Non-pigmented ciliary epithelial cell (primary cell): ENCODE results near the gene PITRM1.
"Not testable (repeated sequence)": the region's sequence is repeated elsewhere in the genome, so short reads cannot be mapped to it uniquely, and the experiment has no call there.

Experiments
- DNase-seq: peaks from one replicate; pipeline ENCODE4 v3.0.0-alpha.2; 2010; ENCODE audit warnings: low read depth

The PITRM1 gene

GRCh38 chr10:3122034-3122433 is 50.5 kb downstream of the PITRM1 start:
- no peak for DNase-seq

- DNase-seq, result no peak
Measured at GRCh38 chr10:3119796-3120459, 52.7 kb downstream of the PITRM1 start.

GRCh38 chr10:3118641-3119091 is 53.9 kb downstream of the PITRM1 start:
- no peak for DNase-seq

GRCh38 chr10:3117486-3117885 is 55.1 kb downstream of the PITRM1 start:
- DNase-seq, result no peak

GRCh38 chr10:3116508-3117100 is 56.0 kb downstream of the PITRM1 start:
- DNase-seq, result no peak

- no peak for DNase-seq
Measured at GRCh38 chr10:3115685-3116084, 56.9 kb downstream of the PITRM1 start.

- no peak for DNase-seq
Measured at GRCh38 chr10:3113343-3113720, 59.2 kb downstream of the PITRM1 start.

- no peak for DNase-seq
Measured at GRCh38 chr10:3111621-3112163, 60.9 kb downstream of the PITRM1 start.

- DNase-seq, result no peak
Measured at GRCh38 chr10:3110782-3111620, 61.6 kb downstream of the PITRM1 start.

GRCh38 chr10:3109633-3110032 is 62.9 kb downstream of the PITRM1 start:
- DNase-seq, result no peak

- no peak for DNase-seq
Measured at GRCh38 chr10:3109196-3109595, 63.4 kb downstream of the PITRM1 start.

GRCh38 chr10:3108575-3109105 is 63.9 kb downstream of the PITRM1 start:
- DNase-seq, result no peak

- DNase-seq, result no peak
Measured at GRCh38 chr10:3108033-3108432, 64.5 kb downstream of the PITRM1 start.

GRCh38 chr10:3107426-3107961 is 65.1 kb downstream of the PITRM1 start:
- DNase-seq, result peak; percentile 93

GRCh38 chr10:3106928-3107425 is 65.6 kb downstream of the PITRM1 start:
- no peak for DNase-seq

- not testable (repeated sequence) for DNase-seq
Measured at GRCh38 chr10:3106328-3106727, 66.3 kb downstream of the PITRM1 start.

GRCh38 chr10:3105905-3106304 is 66.7 kb downstream of the PITRM1 start:
- no peak for DNase-seq

GRCh38 chr10:3105166-3105565 is 67.4 kb downstream of the PITRM1 start:
- no peak for DNase-seq

- DNase-seq, result no peak
Measured at GRCh38 chr10:3104251-3104918, 68.2 kb downstream of the PITRM1 start.

GRCh38 chr10:3103646-3104045 is 68.9 kb downstream of the PITRM1 start:
- no peak for DNase-seq

- no peak for DNase-seq
Measured at GRCh38 chr10:3102720-3103427, 69.7 kb downstream of the PITRM1 start.
